GM12878 (cell line): ENCODE results near the gene SSPN. TPM values are rescaled to one million over a fixed set of nuclear protein-coding genes. Genes with fewer than 3 reads are reported as not detected.
A peak's percentile ranks its signal among the peaks of the same experiment; 100 is the strongest.

Source experiments
- BACH1 ChIP-seq: fragments of 450-650 bp; IDR thresholded peaks from 2 replicates; pipeline ENCODE4 v1.6.1; 2017; ENCODE audit warnings: mild to moderate bottlenecking, borderline replicate concordance
- BMI1 ChIP-seq: fragments of 450-650 bp; IDR thresholded peaks from 2 replicates; pipeline ENCODE4 v1.6.1; 2016; ENCODE audit warnings: mild to moderate bottlenecking, moderate library complexity, borderline replicate concordance
- CEBPB ChIP-seq, 2 experiments: fragments of 150-350 bp in 1 of 2; IDR thresholded peaks; 2 replicates each; pipeline ENCODE4 v1.6.1; 2012 to 2014; ENCODE audit warnings: low read depth in 2 of 2, low read length in 2 of 2, borderline replicate concordance in 1 of 2, inconsistent platforms in 1 of 2
- DPF2 ChIP-seq: fragments of 450-650 bp; IDR thresholded peaks from 2 replicates; pipeline ENCODE4 v1.6.1; 2017; ENCODE audit warnings: mild to moderate bottlenecking
- FOXK2 ChIP-seq: fragments of 450-650 bp; IDR thresholded peaks from 2 replicates; pipeline ENCODE4 v1.6.1; 2017; ENCODE audit warnings: mild to moderate bottlenecking, moderate library complexity
- IRF4 ChIP-seq: IDR thresholded peaks from 2 replicates; pipeline ENCODE4 v1.6.1; 2011; ENCODE audit warnings: low read depth, low read length
- KDM1A ChIP-seq: fragments of 200-600 bp; sonication (generic); IDR thresholded peaks from 2 replicates; pipeline ENCODE4 v1.6.1; 2016; ENCODE audit warnings: borderline replicate concordance
- NFIC ChIP-seq: IDR thresholded peaks from 2 replicates; pipeline ENCODE4 v1.6.1; 2012; ENCODE audit warnings: low read depth, mild to moderate bottlenecking, inconsistent platforms, low read length, moderate library complexity
- NKRF ChIP-seq: fragments of 450-650 bp; conservative IDR thresholded peaks from 2 replicates; pipeline ENCODE4 v1.6.1; 2017; ENCODE audit warnings: mild to moderate bottlenecking, moderate library complexity
- NR2F1 ChIP-seq: fragments of 450-650 bp; conservative IDR thresholded peaks from 2 replicates; pipeline ENCODE4 v1.6.1; 2017; ENCODE audit warnings: mild to moderate bottlenecking
- RB1 ChIP-seq: fragments of 450-650 bp; formaldehyde crosslinking; IDR thresholded peaks from 2 replicates; pipeline ENCODE4 v1.6.1; 2017; ENCODE audit warnings: mild to moderate bottlenecking, borderline replicate concordance
- RBBP5 ChIP-seq: fragments of 200-600 bp; sonication (generic); conservative IDR thresholded peaks from 2 replicates; pipeline ENCODE4 v1.6.1; 2016
- RELA ChIP-seq: fragments of 450-650 bp; IDR thresholded peaks from 2 replicates; pipeline ENCODE4 v1.8.0; 2014; ENCODE audit warnings: borderline replicate concordance; ENCODE audit not compliant: partially characterized antibody
- SPI1 ChIP-seq: IDR thresholded peaks from 2 replicates; pipeline ENCODE4 v1.6.1; 2011; ENCODE audit warnings: low read depth, mild to moderate bottlenecking, low read length, moderate library complexity, borderline replicate concordance; ENCODE audit not compliant: insufficient read depth
- ZBTB11 ChIP-seq: fragments of 450-650 bp; formaldehyde crosslinking; IDR thresholded peaks from 2 replicates; pipeline ENCODE4 v1.5.0; 2022; ENCODE audit warnings: mild to moderate bottlenecking, missing genetic modification characterization
- ZBTB33 ChIP-seq: fragments of 450-650 bp; IDR thresholded peaks from 2 replicates; pipeline ENCODE4 v1.6.1; 2017; ENCODE audit warnings: mild to moderate bottlenecking
- ZNF207 ChIP-seq: fragments of 450-650 bp; IDR thresholded peaks from 2 replicates; pipeline ENCODE4 v1.6.1; 2014; ENCODE audit warnings: antibody characterized with exemption, mild to moderate bottlenecking, borderline replicate concordance
- polyA plus RNA-seq, 11 experiments: library from polyadenylated mRNA; depleted of rRNA in 4 of 11; unstranded in 6 of 11; stranded (reverse) in 5 of 11; fragments of >200 nt; fragmentation: Nextera tagmentation in 4 of 11; fragmentation: Illumina TruSeq in 1 of 11; extraction: Ambion mirVana in 4 of 11; extraction: Trizol in 1 of 11; gene quantifications; 1 replicate in 1 of 11; 2 replicates in 10 of 11; pipeline versions ENCODE4 v1.2.1 to v1.2.3, GENCODE V29; 2011 to 2016; ENCODE audit warnings: inconsistent platforms in 2 of 11, missing spikeins in 2 of 11, low read depth in 1 of 11
- total RNA-seq, 4 experiments: library from RNA; depleted of rRNA in 3 of 4; stranded (reverse); fragments of >200 nt in 3 of 4; fragmentation: Illumina TruSeq in 1 of 4; extraction: Trizol in 1 of 4; gene quantifications; 2 replicates each; pipeline versions ENCODE4 v1.2.1 to v1.2.3, GENCODE V29; 2013 to 2021
- TF ChIP-seq, protein P1 (sequence below): fragments of 450-650 bp; IDR thresholded peaks from 2 replicates; pipeline ENCODE4 v1.6.1; 2016; ENCODE audit warnings: mild to moderate bottlenecking, moderate library complexity, borderline replicate concordance

The SSPN gene
- total and polyA plus RNA-seq, 10 of the 15 experiments (the other 5 are each of a cell fraction or from before 2014, with no cell fraction given) = 0.04 to 0.41 (median 0.28) TPM; not detected in 5

GRCh38 chr12:26298785-26299621 is 103.6 kb downstream of the SSPN start (continued):
- TF ChIP-seq RB1 (no peak), BMI1 (peak; percentile 82; the same call in 1 of the 2 replicates), CEBPB (IDR thresholded peaks at IDR 0.05; ENCODE audit: borderline replicate concordance in 1 of 2, low read depth in 2 of 2, low read length in 2 of 2) (peak in 1 of 2 experiments; percentile 68; a peak in 1 of 4 replicates), NR2F1 (peak; percentile 90), ZBTB33 (no peak; the same call in 1 of the 2 replicates), ZNF207 (no peak), NKRF (no peak), NFIC (peak; percentile 99), RELA (no peak), KDM1A (no peak), BACH1 (peak; percentile 96; the same call in 1 of the 2 replicates), DPF2 (peak; percentile 99), SPI1 (peak; percentile 87), FOXK2 (no peak), ZBTB11 (CRISPR knock-in tag) (no peak), RBBP5 (no peak), IRF4 (peak; percentile 96)
- TF ChIP-seq, protein P1, sequence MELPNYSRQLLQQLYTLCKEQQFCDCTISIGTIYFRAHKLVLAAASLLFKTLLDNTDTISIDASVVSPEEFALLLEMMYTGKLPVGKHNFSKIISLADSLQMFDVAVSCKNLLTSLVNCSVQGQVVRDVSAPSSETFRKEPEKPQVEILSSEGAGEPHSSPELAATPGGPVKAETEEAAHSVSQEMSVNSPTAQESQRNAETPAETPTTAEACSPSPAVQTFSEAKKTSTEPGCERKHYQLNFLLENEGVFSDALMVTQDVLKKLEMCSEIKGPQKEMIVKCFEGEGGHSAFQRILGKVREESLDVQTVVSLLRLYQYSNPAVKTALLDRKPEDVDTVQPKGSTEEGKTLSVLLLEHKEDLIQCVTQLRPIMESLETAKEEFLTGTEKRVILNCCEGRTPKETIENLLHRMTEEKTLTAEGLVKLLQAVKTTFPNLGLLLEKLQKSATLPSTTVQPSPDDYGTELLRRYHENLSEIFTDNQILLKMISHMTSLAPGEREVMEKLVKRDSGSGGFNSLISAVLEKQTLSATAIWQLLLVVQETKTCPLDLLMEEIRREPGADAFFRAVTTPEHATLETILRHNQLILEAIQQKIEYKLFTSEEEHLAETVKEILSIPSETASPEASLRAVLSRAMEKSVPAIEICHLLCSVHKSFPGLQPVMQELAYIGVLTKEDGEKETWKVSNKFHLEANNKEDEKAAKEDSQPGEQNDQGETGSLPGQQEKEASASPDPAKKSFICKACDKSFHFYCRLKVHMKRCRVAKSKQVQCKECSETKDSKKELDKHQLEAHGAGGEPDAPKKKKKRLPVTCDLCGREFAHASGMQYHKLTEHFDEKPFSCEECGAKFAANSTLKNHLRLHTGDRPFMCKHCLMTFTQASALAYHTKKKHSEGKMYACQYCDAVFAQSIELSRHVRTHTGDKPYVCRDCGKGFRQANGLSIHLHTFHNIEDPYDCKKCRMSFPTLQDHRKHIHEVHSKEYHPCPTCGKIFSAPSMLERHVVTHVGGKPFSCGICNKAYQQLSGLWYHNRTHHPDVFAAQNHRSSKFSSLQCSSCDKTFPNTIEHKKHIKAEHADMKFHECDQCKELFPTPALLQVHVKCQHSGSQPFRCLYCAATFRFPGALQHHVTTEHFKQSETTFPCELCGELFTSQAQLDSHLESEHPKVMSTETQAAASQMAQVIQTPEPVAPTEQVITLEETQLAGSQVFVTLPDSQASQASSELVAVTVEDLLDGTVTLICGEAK = no peak
